HG03066 (cell line): ENCODE data around the gene ADRA2B.
"Not testable (repeated sequence)": the region's sequence is repeated elsewhere in the genome, so short reads cannot be mapped to it uniquely, and the experiment has no call there.

Experiments
- ATAC-seq: cut with Tn5 transposase; IDR thresholded peaks from one replicate; pipeline ENCODE4 v1.9.1; 2021; ENCODE audit warnings: low read depth; ENCODE audit not compliant: unreplicated experiment

The ADRA2B gene

DNA sequence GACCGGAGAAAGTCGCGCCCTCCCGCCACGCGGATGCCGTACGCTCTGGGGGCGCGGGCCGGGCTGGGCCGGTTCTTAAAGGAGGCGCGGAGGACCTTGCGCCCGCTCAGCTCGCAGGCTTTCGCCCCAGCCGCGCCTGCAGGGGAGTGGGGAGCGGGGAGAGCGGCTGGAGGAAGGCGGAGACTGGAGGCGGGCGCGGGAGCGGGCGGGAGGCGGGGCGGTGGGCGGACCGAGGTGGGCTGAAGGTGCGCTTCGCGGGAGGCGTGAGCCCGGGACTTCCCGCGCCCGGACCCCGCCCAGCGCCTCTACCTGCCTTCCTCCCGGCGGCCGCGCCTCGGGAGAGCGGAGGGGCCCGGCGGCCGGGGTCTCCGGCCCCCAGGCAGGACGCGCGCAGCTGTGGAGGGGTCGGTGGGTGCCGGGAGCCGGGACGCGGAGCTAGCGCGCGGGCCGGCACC, at the start of gene ADRA2B:
ADRA2B (minus strand) TSS at position 148 of the 455 bp plus-strand sequence. CDS start 422 bp downstream, outside the sequence.
- peak; percentile 32 for ATAC-seq

DNA sequence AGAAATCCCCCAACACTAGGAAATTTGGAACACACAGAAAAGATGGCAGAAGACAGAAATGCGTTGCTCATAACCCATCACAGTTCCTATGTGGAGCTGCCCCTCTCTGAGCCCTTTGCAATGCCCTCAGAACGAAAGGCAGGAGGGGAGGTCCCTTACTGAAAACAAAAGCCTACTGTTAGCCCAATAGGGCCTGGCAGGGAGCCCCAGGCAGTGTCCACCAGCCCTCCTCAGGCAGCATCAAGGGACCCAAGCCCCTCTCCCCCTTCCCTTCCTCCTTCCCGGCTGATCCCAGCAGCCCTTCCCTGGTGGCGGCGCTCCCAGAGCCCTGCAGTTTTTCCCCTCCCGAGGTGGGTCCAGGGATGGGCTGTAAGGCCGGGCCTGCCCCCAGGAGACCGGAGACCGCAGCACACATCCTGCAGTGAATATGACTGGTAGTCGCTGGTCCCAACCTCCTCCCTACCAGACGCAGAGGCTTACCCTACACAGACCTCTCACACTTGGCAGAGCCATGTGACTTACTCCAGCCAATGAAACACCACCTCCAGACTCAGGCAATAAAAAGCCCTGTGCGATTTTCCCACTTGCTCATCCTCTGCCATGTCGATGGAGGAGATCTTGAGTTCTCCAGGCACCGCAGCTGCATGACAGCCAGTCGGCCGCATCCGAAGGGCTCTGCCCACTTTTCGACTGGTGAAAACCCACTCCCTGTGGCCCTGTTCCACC, 48.3 kb upstream of the ADRA2B start:
- peak; percentile 65 for ATAC-seq

DNA sequence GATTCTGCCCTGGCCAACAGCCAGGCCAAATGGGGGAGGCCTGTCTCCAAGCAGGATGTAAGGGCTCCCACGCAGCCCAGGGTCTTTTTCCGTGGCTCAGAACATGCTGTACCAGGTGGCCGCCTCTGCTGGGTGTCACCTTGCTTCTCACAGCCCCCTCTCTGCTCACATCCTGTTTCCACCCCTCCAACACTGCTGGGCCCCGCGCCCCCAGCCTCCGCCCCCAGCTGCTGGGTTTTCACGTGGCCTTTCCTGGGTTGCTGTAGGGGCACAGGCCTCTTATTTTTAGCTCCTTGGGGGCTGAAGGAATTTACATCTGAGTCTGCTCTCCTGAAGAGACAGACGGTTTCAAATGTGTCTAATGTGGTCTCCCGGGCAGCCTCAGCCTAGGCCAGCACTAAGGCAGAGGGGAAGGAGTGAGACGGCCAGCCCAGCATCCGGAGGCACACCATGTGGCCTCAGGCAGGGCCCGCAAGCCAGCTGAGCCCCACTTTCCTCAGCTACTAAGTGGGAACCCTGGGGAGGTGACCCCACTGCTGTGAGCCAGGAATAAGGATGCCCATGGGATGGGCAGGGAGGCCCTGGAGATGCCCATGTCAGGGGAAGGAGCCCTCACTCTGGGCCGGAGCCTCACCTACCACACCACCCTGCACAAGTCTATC, 47.5 kb upstream of the ADRA2B start:
- peak; percentile 59 for ATAC-seq

DNA sequence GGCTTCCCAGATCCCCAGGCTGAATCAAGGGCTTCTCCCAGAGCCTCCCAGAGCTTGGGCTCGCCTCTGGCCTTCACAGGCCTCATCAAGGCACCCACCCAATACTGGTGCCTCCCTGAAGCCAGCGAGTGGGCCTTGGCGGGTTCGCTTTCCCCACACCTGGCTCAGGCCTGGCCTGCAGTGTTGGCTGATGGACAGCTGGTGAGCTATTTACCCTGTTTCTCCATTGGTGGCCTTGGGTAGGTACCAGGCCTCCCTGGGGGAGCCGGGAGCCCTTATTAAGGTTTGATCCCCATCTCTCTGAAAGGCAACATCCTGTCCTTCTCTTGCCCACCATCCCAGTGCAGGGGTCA, 47.0 kb upstream of the ADRA2B start:
- no peak for ATAC-seq

DNA sequence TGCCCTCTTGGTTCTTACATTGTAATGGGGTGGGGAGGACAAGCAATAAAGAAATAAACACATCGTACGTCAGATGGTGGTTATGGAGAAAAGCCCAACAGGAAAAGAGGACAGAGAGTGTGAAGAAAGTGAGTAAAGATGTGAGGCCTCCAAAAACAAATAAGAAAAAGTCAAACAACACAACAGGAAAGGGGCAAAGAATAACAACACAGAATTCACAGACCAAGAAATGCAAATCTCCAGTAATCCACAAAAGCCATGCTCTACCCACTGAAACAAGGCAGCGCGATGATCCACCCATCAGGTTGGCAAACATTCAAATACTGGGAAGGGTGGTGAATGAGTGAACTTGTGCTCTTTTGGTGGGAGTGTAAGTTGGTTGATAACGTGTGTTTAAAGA, 45.5 kb upstream of the ADRA2B start:
- ATAC-seq: no peak

DNA sequence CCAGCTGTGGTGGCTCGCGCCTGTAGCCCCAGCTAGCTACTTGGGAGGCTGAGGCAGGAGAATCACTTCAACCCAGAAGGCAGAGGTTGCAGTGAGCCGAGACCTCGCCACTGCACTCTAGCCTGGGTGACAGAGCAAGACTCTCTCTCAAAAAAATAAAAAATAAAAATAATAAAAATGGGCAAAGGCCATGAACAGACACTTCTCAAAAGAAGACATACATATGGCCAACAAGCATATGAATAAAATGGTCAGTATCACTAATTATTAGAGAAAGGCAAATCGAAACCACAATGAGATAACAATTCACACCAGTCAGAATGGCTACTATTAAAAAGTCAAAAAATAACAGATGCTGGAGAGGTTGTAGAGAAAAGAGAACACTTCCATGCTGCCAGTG, 44.0 kb upstream of the ADRA2B start:
- not testable (repeated sequence) for ATAC-seq

DNA sequence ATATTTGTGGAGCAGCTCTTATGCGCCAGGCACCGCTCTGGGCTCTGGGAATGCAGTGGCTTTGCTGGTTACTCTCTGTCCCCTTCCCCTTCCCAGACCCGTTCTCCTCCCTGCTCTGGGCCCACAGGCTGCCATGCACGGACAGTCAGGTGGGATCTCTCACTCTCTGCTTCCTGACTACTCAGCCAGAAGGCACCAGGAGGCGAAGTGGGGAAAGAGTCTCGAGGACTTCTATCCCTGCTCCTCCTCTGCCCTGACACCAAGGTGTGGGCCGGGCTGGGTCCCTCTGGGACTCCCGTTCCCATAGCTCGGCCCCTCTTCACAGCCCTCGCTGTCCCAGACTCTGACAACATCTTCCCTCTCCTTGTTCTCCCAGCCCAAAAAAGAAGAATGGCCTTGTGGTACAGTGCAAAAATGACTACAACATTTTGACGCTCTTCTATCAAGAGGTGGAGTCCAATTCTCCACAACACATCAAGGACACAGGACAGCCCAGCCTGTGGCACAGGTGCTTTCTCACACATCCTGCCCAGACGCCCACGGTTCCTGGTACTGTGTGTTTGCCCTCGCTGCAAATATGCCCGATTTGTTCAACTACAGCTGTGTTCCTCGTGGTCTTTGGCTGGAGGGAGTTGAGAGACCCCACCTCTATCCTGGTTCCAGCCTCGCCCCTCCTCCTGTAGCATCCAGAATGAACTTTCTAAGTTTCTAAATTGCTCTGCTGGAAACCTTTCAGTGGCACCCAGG, 42.9 kb upstream of the ADRA2B start:
- no peak for ATAC-seq

DNA sequence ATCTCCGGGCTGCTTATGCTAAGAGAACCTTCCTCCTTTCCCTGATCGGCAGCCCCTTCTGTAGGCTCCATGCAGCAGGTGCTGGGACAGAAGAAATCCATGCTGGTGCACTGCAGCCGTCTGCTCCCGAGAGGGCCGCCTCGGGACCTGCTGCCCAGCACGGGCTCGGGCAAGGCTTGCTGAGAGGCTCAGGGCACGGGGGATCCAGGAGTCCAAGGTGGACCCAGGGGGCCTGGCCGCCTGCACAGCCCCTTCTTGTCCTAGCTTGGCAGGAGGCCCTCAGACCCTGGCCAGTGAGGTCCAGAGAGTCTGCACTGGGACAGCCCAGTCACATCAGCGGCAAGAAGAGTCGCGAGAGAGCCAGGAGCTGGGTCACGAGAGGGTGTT, 42.2 kb upstream of the ADRA2B start:
- no peak for ATAC-seq

DNA sequence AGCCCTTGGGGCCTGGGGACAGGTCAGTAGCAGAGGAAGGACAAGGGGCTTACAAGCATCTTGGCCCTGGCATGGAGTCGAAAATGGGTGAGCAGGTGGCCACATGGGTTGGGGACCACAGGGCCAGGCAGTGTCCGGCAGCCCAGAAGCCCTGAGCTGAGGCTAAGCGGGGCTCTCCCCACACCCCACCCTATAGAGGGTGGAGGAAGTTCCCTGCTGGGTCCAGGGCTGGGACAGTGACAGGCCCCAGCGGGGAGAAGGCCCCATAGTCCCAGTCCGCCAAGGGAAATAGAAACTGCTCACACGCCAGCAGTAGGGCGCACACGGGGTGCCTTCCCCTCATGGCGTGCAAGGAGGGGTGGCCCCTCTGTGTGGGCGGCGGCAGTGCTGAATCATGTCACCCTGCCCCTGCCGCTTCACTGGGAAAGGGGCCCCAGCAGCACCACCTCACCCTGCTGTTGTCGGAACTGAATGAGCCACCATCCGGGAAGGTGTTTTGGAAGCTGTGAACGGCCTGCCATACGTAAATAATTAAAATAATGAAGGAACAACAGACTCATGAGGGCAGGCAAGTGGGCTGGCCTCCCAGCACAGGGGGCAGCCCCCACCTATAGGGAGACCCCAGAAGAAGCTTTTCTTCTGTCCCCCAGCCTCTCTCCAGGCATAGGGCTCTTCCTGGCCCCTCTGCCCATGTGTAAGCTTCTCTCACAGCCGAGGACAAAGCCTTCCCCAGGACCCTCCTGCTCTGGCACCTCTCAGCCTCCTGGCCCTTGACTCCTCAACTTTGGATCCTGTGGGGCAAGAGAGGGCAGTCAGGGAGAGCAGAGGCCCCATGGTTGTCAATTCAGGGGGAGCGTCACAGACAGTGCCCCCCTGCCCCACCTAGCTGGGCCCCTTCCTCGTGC, 41.5 kb upstream of the ADRA2B start:
- peak; percentile 68 for ATAC-seq

DNA sequence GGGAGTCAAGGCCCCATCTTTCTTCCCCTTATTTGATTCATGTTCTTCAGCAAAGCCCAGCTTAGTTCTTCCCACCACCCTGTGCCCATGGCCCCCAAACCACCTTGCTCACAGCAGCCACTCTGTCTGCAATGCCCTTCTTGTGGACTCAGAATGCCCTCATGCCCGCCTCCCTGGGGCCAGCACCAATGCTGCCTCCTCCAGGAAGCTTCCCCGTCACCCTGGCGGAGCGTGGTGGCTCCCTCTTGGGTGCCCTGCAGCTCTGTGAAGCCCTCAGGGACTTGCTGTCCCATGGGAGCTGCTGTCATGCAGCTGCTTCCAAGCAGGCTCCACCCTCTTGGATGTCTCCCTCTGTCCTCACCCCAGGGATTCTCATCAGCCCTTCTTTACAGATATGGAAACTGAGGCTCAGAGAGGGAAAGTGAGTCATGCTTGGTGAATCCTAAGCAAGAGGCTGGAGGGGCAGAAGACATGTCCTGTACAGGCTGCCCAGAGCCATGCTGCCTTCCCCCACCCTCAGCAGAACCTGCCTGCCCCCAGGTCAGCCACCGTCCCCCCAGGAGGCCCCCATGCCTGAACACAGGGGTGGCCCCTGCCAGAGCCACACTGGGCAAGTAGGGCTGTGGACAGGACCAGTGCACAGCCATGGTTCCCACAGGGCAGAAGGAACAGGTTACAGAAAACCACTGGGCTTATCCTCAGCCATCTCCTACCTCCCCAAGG, 40.7 kb upstream of the ADRA2B start:
- peak; percentile 30 for ATAC-seq

DNA sequence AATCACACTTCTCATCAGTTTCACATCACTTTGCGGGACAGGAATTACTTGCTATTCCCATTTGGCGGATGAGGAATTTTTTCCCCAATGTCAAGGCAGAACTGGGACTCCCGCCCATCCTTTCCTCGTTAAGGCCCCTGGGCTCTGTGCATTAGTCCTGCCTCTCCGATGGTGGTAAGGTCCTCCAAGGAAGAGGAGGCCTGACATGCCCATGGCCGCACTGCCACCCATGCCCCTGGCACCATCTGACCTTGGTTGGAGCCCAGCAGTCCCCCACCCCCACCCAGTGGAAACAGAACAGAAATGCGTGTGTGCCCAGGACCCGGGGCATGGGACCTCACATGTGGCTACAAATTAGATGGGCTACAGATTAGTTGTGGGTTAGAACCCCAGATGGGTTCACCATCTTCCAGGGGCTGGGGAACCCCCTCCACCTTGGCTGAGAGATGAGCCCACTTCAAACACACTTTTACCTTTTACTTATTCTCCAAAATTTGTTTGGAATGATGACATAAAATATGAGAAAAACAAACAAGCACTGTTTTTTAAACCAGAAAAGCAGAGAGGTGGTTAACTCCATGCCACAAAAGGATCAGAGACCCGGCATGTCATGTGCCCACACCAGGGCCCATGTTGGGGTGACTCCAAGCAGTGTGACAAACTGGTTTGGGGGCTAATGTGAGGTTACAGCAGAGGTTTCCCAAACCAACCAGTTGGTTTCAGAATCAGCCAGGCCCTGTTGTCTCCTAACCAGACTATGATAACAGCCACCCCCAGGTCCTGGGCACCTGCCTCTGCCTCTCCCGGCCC, 39.8 kb upstream of the ADRA2B start:
- no peak for ATAC-seq

DNA sequence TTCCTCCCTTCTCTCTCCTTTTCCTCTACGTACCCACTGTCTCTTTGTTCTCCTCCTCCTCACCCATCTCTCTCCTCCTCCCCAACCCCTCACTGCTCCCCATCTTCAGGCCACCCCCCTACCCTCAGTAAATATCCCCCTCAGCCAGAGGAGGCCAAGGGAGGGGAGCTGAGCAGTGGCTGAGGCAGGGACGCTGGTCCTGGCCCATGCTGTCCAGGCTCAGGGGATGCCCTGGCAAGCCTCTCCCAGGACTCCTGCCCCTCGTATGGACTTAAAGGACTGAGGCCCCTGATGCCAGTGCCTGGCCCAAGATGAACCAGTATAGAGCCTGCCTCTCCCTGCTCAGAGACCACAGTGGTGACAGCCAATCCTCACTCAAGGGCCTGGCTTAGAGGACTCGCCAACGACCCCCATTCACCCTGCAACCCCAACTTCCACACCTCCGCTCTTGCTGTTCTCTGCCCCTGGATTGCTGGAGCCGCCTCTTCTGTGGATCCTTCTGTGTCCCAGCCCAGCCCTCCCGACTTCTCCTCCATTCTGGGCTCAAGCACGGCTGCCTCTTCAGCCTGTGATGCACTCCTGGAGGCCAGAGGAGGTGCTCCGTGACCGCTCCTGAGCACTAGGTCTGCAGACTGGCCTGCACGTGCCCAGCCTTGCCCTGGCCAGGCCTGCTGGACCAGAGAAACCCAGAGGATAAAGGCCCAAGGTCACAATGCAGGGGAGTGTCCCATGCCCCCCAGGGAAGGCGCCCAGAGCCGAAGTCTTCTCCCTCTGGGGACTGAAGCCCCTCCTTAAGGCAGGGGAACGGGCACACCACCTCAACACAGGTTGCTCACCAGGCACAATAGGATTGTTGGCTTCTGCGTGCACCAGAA, 38.4 kb upstream of the ADRA2B start:
- no peak for ATAC-seq

DNA sequence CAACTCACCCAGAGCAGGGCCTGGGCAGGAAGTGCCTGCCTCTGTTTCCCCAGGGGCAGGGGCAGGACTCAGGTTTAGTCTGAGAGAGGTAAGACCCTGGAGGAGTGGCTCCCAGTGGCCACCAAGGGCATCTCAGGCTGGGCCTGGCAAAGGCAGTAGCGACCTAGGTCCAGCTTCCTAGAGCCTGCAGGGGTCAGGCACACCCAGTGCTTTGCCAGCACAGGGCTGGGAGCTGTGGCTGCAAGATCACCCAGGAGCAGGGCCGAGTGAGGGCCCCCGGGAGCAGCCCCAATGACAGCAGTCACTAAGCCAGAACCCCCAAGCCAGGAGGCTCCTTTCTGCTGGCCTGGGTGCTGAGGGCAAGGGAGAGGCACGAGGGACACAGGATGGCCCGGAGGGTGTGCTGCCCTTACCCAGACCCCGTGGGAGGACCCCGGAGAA, 37.6 kb upstream of the ADRA2B start:
- no peak for ATAC-seq

DNA sequence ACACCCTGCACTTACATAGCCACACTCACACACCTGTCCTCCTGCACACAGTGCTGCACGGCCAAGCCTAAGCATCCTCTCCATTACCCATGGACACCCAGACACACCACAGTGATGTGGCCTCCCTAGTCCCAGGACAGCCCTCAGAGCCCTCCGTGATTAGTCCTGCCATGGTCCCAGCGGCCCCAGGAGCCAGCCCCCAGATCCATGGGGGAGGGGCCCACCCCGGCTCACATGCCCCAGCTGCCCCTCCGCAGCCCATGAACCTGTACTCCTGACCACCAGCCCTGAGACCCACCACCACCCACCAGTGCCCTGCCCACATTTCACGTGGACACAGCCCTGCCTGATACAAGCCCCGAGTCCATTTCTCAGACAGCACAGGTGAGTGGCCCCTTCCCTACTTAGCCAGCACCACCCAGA, 36.9 kb upstream of the ADRA2B start:
- no peak for ATAC-seq

DNA sequence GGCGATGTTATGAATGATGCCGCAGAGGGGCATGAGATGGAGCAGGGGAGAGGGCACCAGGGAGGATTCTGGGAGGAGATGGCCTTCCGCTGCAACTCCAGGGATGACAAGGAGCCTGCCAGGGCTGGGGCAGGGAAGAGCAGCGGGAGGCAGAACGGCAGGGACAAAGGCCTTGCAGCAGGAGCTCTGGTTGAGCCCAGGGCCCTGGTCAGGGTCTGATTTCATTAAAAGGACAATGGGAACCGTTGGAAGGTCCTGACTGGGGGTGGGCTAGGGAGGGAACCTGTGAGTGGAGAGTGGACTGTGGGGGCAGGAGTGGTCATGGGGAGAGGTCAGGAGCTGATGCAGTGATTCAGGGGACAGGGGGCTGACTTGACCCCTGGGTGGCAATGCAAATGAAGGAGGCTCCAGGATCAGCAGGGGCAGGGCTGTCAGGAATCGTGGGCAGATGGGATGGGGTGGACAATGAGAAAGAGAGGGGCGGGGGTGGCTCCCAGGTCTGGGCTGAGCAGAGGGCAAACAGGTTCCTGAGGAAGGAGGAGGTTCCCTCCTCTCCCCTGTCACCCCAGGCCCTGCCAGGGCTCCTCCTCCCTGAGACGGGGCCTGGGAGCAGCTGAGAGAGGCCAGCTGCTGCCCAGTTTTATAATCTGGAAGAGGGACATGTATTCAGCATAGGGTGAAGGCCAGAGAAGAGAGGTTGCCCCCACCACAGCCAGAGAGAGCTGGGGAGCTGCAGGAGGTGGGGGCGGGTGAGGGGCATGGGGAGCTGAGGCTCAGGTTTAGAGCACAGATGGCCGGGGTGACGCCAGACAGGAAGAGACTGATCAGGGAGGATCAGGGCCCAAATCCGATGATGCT, 36.2 kb upstream of the ADRA2B start:
- no peak for ATAC-seq

DNA sequence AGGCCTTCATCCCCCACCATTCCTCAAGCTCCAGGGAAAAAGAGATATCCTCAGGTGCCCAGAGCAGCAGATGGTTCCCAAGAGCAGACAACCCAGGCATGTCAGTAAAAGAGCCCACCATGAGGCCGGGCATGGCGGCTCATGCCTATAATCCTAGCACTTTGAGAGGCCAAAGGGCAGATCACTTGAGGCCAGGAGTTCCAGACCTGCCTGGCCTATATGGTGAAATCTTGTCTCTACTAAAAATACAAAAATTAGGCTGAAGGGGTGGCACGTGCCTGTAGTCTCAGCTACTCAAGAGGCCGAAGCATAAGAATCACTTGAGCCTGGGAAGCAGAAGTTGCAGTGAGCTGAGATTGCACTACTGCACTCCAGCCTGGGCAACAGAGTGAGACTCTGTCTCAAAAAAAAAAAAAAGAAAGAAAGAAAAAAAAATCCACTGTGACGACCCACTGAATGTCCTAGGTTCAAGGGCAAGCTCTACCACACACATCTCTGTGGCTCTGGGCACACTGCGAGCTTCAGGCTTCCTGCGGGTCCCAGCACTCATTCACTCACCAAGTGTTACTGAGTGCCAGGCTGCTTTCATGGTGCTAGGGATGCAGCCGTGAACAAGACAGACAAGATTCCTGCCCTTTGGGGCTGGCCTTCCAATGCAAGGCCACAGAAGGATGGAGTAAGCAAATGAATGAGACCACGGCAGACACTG, 35.4 kb upstream of the ADRA2B start:
- ATAC-seq: no peak
